Measurements from ENCODE around the gene DDOST.

Gene DDOST

DNA sequence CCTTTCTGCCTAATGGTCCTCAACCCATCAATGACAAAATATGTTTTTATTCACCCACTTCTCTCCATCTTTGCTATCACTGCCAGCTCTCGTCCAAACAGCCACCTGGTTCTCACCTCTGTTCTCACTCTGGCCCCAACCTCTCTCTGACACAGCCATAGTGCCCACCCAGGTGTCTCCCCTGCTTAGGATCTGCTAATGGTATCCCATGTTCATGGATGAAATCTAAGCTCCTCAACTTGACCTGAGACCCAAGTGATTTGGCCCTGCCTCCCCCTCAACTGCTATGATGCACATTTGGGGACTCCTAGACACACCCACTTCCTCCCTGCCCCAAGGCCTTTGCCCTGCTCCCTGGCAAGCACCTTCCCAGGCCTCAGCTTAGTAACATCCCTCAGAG is 30.7 kb upstream of the DDOST start:
- H3K4me1 ChIP-seq (ENCODE audit: control insufficient read depth, insufficient read depth, low read length, poor library complexity, severe bottlenecking), result peaks cover 6% of the 10 kb centered on the region
- no peak for DNase-seq
- no peaks in the 10 kb centered on the region for H3K36me3 ChIP-seq (ENCODE audit: control insufficient read depth, insufficient read depth, low read length)
- no peak overlapping the region for H3K4me3 ChIP-seq (ENCODE audit: insufficient read depth, low read depth, low read length, poor library complexity, severe bottlenecking)
- no peak overlapping the region for H3K27ac ChIP-seq (ENCODE audit: insufficient read depth, low read length, poor library complexity, severe bottlenecking)
- H3K27me3 ChIP-seq (replicated peaks; ENCODE audit: control insufficient read depth, insufficient read depth, low read length, poor library complexity, severe bottlenecking), result no peaks in the 10 kb centered on the region
- no peaks in the 10 kb centered on the region for H3K9me3 ChIP-seq (ENCODE audit: control insufficient read depth, low read length)

DNA sequence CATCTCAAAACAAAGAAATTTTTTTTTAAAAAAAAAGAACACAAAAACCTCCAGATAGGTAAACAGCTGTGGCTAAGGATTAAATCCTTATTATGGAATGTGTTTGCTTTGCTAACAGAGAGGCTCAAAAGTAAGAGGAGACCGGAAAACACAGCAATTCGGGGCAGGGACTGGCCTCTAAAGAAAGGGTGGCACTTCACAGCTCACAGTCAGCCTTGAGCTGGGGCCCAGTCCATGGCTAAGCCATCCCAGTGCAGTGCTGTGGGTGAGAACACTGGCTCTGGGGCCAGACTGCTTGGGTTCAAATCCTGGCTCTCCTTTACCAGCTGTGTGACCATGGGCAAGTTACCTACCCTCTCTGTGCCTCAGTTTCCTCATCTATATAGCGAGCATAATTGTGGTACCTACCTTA is 28.5 kb upstream of the DDOST start:
- no peak overlapping the region for H3K27ac ChIP-seq (ENCODE audit: insufficient read depth, low read length, poor library complexity, severe bottlenecking)
- no peaks in the 10 kb centered on the region for H3K27me3 ChIP-seq (replicated peaks; ENCODE audit: control insufficient read depth, insufficient read depth, low read length, poor library complexity, severe bottlenecking)
- no peak for DNase-seq
- no peaks in the 10 kb centered on the region for H3K4me1 ChIP-seq (ENCODE audit: control insufficient read depth, insufficient read depth, low read length, poor library complexity, severe bottlenecking)
- no peaks in the 10 kb centered on the region for H3K9me3 ChIP-seq (ENCODE audit: control insufficient read depth, low read length)
- H3K4me3 ChIP-seq (ENCODE audit: insufficient read depth, low read depth, low read length, poor library complexity, severe bottlenecking), result no peak overlapping the region
- H3K36me3 ChIP-seq (ENCODE audit: control insufficient read depth, insufficient read depth, low read length), result no peaks in the 10 kb centered on the region

DNA sequence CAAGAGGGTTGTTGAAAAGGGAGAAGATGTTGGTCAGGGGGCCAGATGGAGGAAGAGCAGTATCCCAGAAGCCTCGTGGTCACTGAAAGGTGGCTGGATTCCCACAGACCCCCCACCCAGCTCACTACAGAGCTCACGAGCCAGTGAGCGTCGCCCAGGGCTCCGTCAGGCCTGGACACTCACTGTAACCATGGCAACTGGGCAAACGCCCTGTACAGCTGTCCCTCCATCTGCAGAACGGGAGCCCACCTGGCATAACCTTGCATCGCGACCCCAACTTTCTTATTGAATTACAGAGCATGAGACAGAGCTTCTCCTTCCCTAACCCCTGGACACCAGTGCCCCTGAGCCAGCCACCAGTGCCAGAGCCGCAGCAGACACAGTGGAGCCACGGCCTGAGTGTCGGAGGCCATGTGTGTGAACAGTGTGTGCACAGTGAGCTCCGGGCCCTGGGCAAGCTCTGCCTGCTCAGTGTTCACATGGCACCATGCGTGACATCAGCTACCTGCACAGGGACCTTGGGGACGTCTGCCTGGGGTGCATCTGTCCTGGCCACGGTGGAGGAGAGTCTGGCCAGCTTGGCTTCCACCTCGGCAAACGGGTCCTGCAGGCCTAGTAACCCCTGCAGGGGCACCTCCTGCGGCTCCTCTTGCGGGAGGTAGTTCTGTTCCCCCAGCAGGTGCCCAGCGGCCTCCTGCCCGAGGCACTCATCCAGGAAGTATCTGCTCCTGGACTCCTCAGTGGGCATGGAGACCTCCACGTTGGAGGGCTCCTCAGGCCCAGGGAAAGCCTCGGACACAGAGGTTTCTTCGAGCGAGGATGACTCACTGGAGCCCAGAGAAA is 25.9 kb upstream of the DDOST start:
- Histone ChIP-seq H3K36me3 (ENCODE audit: control insufficient read depth, insufficient read depth, low read length) (no peaks in the 10 kb centered on the region), H3K9me3 (ENCODE audit: control insufficient read depth, low read length) (no peaks in the 10 kb centered on the region), H3K27ac (ENCODE audit: insufficient read depth, low read length, poor library complexity, severe bottlenecking) (no peak overlapping the region), H3K27me3 (replicated peaks; ENCODE audit: control insufficient read depth, insufficient read depth, low read length, poor library complexity, severe bottlenecking) (no peaks in the 10 kb centered on the region), H3K4me1 (ENCODE audit: control insufficient read depth, insufficient read depth, low read length, poor library complexity, severe bottlenecking) (no peaks in the 10 kb centered on the region), H3K4me3 (ENCODE audit: insufficient read depth, low read depth, low read length, poor library complexity, severe bottlenecking) (no peak overlapping the region)
- DNase-seq, result no peak

DNA sequence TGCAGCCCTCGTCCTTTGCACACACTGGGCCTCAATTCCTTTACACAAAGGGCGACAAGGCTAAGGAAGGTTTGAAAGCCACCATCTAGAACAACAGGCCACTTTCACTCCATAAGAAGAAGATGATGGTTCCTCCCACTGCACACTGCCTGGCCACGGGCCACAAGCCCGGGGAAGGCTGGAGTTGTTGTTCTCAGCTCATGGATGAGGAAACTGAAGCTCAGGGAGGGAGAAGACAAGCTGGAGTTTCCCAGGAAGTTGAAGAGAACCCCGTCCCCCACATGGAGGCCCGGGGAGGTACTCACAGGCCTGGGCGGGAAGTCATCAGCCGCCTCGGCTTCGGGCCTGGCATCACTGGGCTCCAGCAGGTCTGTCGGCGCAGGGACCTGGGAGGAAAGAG is 24.6 kb upstream of the DDOST start:
- Histone ChIP-seq H3K36me3 (ENCODE audit: control insufficient read depth, insufficient read depth, low read length) (no peaks in the 10 kb centered on the region), H3K4me3 (ENCODE audit: insufficient read depth, low read depth, low read length, poor library complexity, severe bottlenecking) (no peak overlapping the region), H3K27me3 (replicated peaks; ENCODE audit: control insufficient read depth, insufficient read depth, low read length, poor library complexity, severe bottlenecking) (no peaks in the 10 kb centered on the region), H3K4me1 (ENCODE audit: control insufficient read depth, insufficient read depth, low read length, poor library complexity, severe bottlenecking) (no peaks in the 10 kb centered on the region), H3K9me3 (ENCODE audit: control insufficient read depth, low read length) (no peaks in the 10 kb centered on the region), H3K27ac (ENCODE audit: insufficient read depth, low read length, poor library complexity, severe bottlenecking) (no peak overlapping the region)
- DNase-seq, result no peak

DNA sequence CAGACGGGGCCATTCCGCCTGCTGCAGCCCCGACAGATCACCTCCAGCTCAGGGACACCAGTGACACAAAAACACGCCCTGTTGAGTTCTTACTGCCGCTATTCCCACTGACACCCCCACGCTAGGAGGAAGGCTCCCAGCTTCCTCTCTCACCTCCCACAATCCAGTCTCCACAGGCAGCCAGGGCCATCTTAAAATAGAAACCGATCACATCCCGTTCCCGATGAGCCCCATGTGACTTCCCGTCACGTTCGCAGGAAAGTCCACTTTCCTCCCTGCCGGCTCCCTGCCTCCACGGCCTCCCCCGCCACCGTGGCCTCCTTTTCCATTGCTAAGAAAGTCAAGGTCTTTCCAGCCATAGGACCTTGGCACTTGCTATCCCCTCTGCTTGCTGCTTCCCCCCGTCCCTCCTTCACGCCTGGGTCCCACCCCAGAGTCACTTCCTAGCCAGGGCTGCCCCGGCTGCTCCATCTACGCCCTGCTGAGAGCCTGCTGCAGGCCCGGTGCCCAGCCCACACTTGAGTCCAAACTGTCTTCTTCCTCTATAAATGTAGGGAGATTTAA is 24.0 kb upstream of the DDOST start:
- Histone ChIP-seq H3K9me3 (ENCODE audit: control insufficient read depth, low read length) (no peaks in the 10 kb centered on the region), H3K27ac (ENCODE audit: insufficient read depth, low read length, poor library complexity, severe bottlenecking) (no peak overlapping the region), H3K36me3 (ENCODE audit: control insufficient read depth, insufficient read depth, low read length) (no peaks in the 10 kb centered on the region), H3K27me3 (replicated peaks; ENCODE audit: control insufficient read depth, insufficient read depth, low read length, poor library complexity, severe bottlenecking) (no peaks in the 10 kb centered on the region), H3K4me3 (ENCODE audit: insufficient read depth, low read depth, low read length, poor library complexity, severe bottlenecking) (no peak overlapping the region), H3K4me1 (ENCODE audit: control insufficient read depth, insufficient read depth, low read length, poor library complexity, severe bottlenecking) (no peaks in the 10 kb centered on the region)
- DNase-seq, result no peak

DNA sequence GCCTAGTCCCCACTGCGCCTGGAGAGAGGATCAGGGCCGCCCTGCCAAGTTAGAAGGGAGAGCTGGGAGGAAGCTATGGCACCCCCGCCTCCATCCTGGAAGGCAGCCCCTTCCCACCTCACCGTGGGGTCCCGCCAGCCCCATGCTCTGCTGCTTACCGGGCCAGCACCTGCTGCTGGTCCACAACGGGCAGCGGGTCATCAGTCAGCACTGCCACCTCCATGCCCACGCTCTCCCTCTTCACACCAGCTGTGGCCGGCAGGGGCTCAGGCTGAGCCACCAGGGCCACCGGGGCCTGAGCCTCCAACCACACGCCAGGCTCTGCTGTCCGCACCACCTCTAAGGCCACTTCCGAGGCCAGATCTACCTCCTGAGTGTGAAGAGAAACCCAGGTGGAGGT is 23.5 kb upstream of the DDOST start:
- Histone ChIP-seq H3K9me3 (ENCODE audit: control insufficient read depth, low read length) (no peaks in the 10 kb centered on the region), H3K4me3 (ENCODE audit: insufficient read depth, low read depth, low read length, poor library complexity, severe bottlenecking) (no peak overlapping the region), H3K27me3 (replicated peaks; ENCODE audit: control insufficient read depth, insufficient read depth, low read length, poor library complexity, severe bottlenecking) (no peaks in the 10 kb centered on the region), H3K4me1 (ENCODE audit: control insufficient read depth, insufficient read depth, low read length, poor library complexity, severe bottlenecking) (no peaks in the 10 kb centered on the region), H3K36me3 (ENCODE audit: control insufficient read depth, insufficient read depth, low read length) (no peaks in the 10 kb centered on the region), H3K27ac (ENCODE audit: insufficient read depth, low read length, poor library complexity, severe bottlenecking) (no peak overlapping the region)
- DNase-seq, result no peak

DNA sequence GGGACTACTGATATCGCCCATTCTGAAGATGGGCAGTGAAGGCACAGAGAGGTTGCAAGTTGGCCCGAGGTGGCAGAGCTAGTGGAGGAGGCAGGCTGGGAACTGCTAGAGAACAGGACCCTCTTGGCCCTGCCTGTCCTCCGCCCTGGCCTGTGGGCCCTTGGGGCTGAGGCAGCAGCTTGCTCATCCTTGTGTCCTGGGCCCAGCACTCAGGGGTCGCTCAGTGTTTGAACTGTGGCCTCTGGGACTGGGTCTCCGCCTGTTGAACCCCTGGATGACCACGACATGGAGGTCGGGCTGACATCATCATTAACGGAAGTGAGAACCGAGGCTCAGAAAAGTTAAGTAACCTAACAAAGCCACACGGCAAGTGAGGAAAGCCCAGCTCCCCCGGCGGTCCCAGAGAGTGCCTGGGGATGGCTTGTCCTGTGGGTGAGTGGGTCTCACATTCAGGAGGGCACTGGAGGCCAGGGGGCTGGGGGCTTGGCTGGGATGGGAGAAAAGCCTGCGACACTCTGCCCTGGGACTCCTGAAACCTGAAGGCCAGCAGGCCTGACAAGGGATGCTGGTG is 23.0 kb upstream of the DDOST start:
- Histone ChIP-seq H3K4me3 (ENCODE audit: insufficient read depth, low read depth, low read length, poor library complexity, severe bottlenecking) (no peak overlapping the region), H3K27me3 (replicated peaks; ENCODE audit: control insufficient read depth, insufficient read depth, low read length, poor library complexity, severe bottlenecking) (no peaks in the 10 kb centered on the region), H3K9me3 (ENCODE audit: control insufficient read depth, low read length) (no peaks in the 10 kb centered on the region), H3K4me1 (ENCODE audit: control insufficient read depth, insufficient read depth, low read length, poor library complexity, severe bottlenecking) (no peaks in the 10 kb centered on the region), H3K36me3 (ENCODE audit: control insufficient read depth, insufficient read depth, low read length) (no peaks in the 10 kb centered on the region), H3K27ac (ENCODE audit: insufficient read depth, low read length, poor library complexity, severe bottlenecking) (no peak overlapping the region)
- DNase-seq, result no peak

DNA sequence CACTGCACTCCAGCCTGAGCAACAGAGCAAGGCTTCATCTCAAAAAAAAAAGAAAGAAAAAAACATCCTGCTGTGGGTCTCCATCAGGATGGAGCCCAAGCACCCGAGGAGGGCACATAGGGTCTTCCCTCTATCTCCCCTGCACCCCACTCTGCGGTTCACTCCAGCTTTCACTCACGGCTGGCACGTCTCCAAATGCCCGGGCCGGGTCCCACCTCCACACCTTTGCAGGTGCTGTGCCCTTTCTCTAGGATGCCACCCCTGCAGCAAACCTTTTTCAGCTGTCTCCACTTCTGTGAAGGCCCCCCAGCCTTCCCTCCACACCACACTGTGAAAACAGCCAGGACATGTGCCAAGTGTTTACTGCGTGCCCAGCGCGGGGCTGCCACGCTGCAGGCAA is 22.4 kb upstream of the DDOST start:
- no peaks in the 10 kb centered on the region for H3K9me3 ChIP-seq (ENCODE audit: control insufficient read depth, low read length)
- H3K27ac ChIP-seq (ENCODE audit: insufficient read depth, low read length, poor library complexity, severe bottlenecking), result no peak overlapping the region
- H3K36me3 ChIP-seq (ENCODE audit: control insufficient read depth, insufficient read depth, low read length), result no peaks in the 10 kb centered on the region
- no peaks in the 10 kb centered on the region for H3K27me3 ChIP-seq (replicated peaks; ENCODE audit: control insufficient read depth, insufficient read depth, low read length, poor library complexity, severe bottlenecking)
- no peaks in the 10 kb centered on the region for H3K4me1 ChIP-seq (ENCODE audit: control insufficient read depth, insufficient read depth, low read length, poor library complexity, severe bottlenecking)
- DNase-seq, result no peak
- H3K4me3 ChIP-seq (ENCODE audit: insufficient read depth, low read depth, low read length, poor library complexity, severe bottlenecking), result no peak overlapping the region

DNA sequence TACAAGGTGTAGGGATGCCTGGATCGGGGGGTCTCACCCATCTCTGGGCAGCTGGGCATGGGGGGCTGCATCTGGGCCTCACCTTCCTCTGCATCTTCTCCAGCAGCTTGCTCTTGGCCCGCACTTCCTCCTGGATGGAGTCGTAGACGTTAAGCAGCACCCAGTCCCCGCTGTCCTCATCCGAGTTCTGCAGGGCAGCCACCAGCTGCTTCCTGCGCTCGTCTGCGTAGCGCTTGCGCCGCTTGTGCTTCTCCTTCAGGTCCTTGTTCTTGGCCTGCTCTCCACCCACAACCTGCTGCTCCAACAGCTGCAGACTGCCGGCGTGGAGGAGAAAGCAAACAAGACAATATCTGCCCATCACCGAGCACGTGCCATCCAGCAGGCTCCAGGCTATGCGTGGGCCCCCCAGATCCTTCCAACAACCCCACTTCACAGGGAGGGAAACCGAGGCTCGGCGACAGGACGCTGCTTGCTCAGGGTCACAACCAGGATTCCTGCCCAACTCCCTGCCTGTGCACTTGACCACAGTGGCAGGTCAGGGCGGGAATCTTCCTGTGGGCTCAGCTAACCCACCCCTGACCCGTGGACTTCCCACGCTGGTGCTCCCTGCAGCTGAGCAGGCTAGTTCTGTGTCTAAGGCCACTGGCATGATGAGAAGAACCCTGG is 21.5 kb upstream of the DDOST start:
- H3K36me3 ChIP-seq (ENCODE audit: control insufficient read depth, insufficient read depth, low read length), result no peaks in the 10 kb centered on the region
- no peaks in the 10 kb centered on the region for H3K4me1 ChIP-seq (ENCODE audit: control insufficient read depth, insufficient read depth, low read length, poor library complexity, severe bottlenecking)
- no peak overlapping the region for H3K4me3 ChIP-seq (ENCODE audit: insufficient read depth, low read depth, low read length, poor library complexity, severe bottlenecking)
- H3K9me3 ChIP-seq (ENCODE audit: control insufficient read depth, low read length), result no peaks in the 10 kb centered on the region
- no peak overlapping the region for H3K27ac ChIP-seq (ENCODE audit: insufficient read depth, low read length, poor library complexity, severe bottlenecking)
- no peaks in the 10 kb centered on the region for H3K27me3 ChIP-seq (replicated peaks; ENCODE audit: control insufficient read depth, insufficient read depth, low read length, poor library complexity, severe bottlenecking)
- no peak for DNase-seq

DNA sequence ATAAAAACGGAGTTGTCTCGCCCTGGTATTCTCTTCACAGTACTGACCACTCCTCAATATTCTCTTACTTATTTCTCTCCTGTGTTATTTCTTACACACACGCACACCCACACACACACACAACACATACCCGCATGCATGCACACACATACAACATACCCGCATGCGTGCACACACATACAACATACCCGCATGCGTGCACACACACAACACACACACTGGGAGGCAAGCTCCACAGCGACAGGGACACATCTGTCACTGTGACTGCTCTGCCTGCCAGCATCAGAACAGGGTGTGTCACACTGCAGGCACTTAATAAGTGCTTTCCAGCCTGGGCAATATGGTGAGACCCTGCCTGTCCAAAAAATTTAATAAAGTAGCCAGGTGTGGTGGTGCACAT is 20.8 kb upstream of the DDOST start:
- H3K9me3 ChIP-seq (ENCODE audit: control insufficient read depth, low read length), result no peaks in the 10 kb centered on the region

More for the DNA sequence above, 20.8 kb upstream of the DDOST start:
- no peak for DNase-seq
- Histone ChIP-seq H3K27me3 (replicated peaks; ENCODE audit: control insufficient read depth, insufficient read depth, low read length, poor library complexity, severe bottlenecking) (no peaks in the 10 kb centered on the region), H3K4me3 (ENCODE audit: insufficient read depth, low read depth, low read length, poor library complexity, severe bottlenecking) (no peak overlapping the region), H3K4me1 (ENCODE audit: control insufficient read depth, insufficient read depth, low read length, poor library complexity, severe bottlenecking) (no peaks in the 10 kb centered on the region), H3K27ac (ENCODE audit: insufficient read depth, low read length, poor library complexity, severe bottlenecking) (no peak overlapping the region), H3K36me3 (ENCODE audit: control insufficient read depth, insufficient read depth, low read length) (no peaks in the 10 kb centered on the region)

Measured in effector memory CD4-positive, alpha-beta T cell (primary cell).